ENCODE measurements around the gene ZNF354C. TPM values are rescaled to one million over a fixed set of nuclear protein-coding genes. Genes with fewer than 3 reads are reported as not detected.

Gene ZNF354C
- total and polyA plus RNA-seq, 2 of the 13 experiments (the other 11 are each of a cell fraction or from before 2014, with no cell fraction given), result 0.02 TPM; not detected in 1

- Histone ChIP-seq H3K9ac (ENCODE audit: insufficient read depth, low read depth, low read length) (no peak overlapping the region), H3K36me3 (replicated peaks in 1 of 2; ENCODE audit: control insufficient read depth in 1 of 2, insufficient read depth in 2 of 2, low read length in 2 of 2) (no peaks in the 10 kb centered on the region), H3K4me1 (ENCODE audit: insufficient read depth, low read length) (no peaks in the 10 kb centered on the region), H2AFZ (ENCODE audit: low read length) (no peak overlapping the region), H3K4me3 (replicated peaks in 1 of 3; ENCODE audit: insufficient read depth in 1 of 3, low read depth in 2 of 3, low read length in 3 of 3) (no peak overlapping the region), H3K27ac (ENCODE audit: extremely low read length, insufficient read depth, low read length) (no peak overlapping the region), H3K4me2 (ENCODE audit: low read depth, low read length) (no peak overlapping the region), H4K20me1 (ENCODE audit: insufficient read depth, low read length) (no peaks in the 10 kb centered on the region), H3K79me2 (ENCODE audit: insufficient read depth, low read length) (no peaks in the 10 kb centered on the region), H3K9me3 (ENCODE audit: low read length) (peaks cover 58% of the 10 kb centered on the region), H3K27me3 (ENCODE audit: control insufficient read depth in 1 of 2, insufficient read depth in 2 of 2, low read length in 2 of 2) (no peaks in the 10 kb centered on the region)
- no TSS peak for BruUV-seq (replicated peaks)
- no peak for ATAC-seq
- no peak for TF ChIP-seq NFYB (CRISPR knock-in tag; IDR thresholded peaks at IDR 0.05)
- no peak for TF ChIP-seq SAFB2 (CRISPR knock-in tag; IDR thresholded peaks at IDR 0.05; ENCODE audit: borderline replicate concordance, low read depth)
- no peak for TF ChIP-seq TP53 (CRISPR knock-in tag; conservative IDR thresholded peaks at IDR 0.05)
- TF ChIP-seq ZNF652 (CRISPR knock-in tag; IDR thresholded peaks at IDR 0.05; ENCODE audit: borderline replicate concordance, low read depth), result no peak
- no peak for TF ChIP-seq BCL3 (CRISPR knock-in tag; IDR thresholded peaks at IDR 0.05)
- TF ChIP-seq ZNF772 (CRISPR knock-in tag; IDR thresholded peaks at IDR 0.05), result no peak
- TF ChIP-seq ZNF644 (CRISPR knock-in tag; IDR thresholded peaks at IDR 0.05; ENCODE audit: low read depth), result no peak
- TF ChIP-seq ZMAT3 (CRISPR knock-in tag; conservative IDR thresholded peaks at IDR 0.05), result no peak
- TF ChIP-seq ZNF75D (CRISPR knock-in tag; IDR thresholded peaks at IDR 0.05; ENCODE audit: borderline replicate concordance), result no peak
- TF ChIP-seq, protein P1, sequence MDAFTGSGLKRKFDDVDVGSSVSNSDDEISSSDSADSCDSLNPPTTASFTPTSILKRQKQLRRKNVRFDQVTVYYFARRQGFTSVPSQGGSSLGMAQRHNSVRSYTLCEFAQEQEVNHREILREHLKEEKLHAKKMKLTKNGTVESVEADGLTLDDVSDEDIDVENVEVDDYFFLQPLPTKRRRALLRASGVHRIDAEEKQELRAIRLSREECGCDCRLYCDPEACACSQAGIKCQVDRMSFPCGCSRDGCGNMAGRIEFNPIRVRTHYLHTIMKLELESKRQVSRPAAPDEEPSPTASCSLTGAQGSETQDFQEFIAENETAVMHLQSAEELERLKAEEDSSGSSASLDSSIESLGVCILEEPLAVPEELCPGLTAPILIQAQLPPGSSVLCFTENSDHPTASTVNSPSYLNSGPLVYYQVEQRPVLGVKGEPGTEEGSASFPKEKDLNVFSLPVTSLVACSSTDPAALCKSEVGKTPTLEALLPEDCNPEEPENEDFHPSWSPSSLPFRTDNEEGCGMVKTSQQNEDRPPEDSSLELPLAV (CRISPR knock-in tag; conservative IDR thresholded peaks at IDR 0.05; ENCODE audit: low read depth), result no peak
- TF ChIP-seq, protein P2, sequence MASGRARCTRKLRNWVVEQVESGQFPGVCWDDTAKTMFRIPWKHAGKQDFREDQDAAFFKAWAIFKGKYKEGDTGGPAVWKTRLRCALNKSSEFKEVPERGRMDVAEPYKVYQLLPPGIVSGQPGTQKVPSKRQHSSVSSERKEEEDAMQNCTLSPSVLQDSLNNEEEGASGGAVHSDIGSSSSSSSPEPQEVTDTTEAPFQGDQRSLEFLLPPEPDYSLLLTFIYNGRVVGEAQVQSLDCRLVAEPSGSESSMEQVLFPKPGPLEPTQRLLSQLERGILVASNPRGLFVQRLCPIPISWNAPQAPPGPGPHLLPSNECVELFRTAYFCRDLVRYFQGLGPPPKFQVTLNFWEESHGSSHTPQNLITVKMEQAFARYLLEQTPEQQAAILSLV (CRISPR knock-in tag; IDR thresholded peaks at IDR 0.05; ENCODE audit: borderline replicate concordance), result no peak
- TF ChIP-seq KDM5A (IDR thresholded peaks at IDR 0.05; ENCODE audit: borderline replicate concordance, low read length), result no peak
- TF ChIP-seq, protein P3, sequence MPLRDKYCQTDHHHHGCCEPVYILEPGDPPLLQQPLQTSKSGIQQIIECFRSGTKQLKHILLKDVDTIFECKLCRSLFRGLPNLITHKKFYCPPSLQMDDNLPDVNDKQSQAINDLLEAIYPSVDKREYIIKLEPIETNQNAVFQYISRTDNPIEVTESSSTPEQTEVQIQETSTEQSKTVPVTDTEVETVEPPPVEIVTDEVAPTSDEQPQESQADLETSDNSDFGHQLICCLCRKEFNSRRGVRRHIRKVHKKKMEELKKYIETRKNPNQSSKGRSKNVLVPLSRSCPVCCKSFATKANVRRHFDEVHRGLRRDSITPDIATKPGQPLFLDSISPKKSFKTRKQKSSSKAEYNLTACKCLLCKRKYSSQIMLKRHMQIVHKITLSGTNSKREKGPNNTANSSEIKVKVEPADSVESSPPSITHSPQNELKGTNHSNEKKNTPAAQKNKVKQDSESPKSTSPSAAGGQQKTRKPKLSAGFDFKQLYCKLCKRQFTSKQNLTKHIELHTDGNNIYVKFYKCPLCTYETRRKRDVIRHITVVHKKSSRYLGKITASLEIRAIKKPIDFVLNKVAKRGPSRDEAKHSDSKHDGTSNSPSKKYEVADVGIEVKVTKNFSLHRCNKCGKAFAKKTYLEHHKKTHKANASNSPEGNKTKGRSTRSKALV (CRISPR knock-in tag; IDR thresholded peaks at IDR 0.05), result no peak
- no peak for TF ChIP-seq ELF1 (CRISPR knock-in tag; IDR thresholded peaks at IDR 0.05)
- FAIRE-seq, result no peak
- intact Hi-C loops (cut with micrococcal nuclease; ENCODE audit: unreplicated experiment) (no loop called here), in situ Hi-C loops (cut with HindIII; ENCODE audit: extremely low pct_ligation_motif_present, low pct_unique_long_range_greater_than_20kb) (no loop called here)
- WGBS (ENCODE audit: low lambda C conversion rate), result 30% methylated on average over 2 of the region's 19 CpGs
- no peak for DNase-seq (ENCODE audit: low spot score)
- POLR2A ChIA-PET, result no interaction called here
- CTCF ChIA-PET (ENCODE audit: low intra/inter-chr PET ratio, low total read pairs), result no interaction called here
These were observed 852 bp downstream of the ZNF354C start for GRCh38 chr5:179061025-179061424.

Measured in HepG2 (cell line).